ENCODE data around the gene TRPM8.

- no peak for TF ChIP-seq CTCF (IDR thresholded peaks at IDR 0.05)
- no peak for TF ChIP-seq POLR2A (IDR thresholded peaks at IDR 0.05)
- no peak for TF ChIP-seq POLR2AphosphoS5 (IDR thresholded peaks at IDR 0.05)
Observed at GRCh38 chr2:233994151-233994550, 77.0 kb downstream of the TRPM8 start.

All from sigmoid colon (tissue), 4 donors.